ENCODE measurements around the gene ZDHHC21. TPM values are rescaled to one million over a fixed set of nuclear protein-coding genes. Genes with fewer than 3 reads are reported as not detected.
A peak's percentile ranks its signal among the peaks of the same experiment; 100 is the strongest.

ZDHHC21 gene
- total RNA-seq (5.9 and 8.5 TPM in 2 replicates), polyA plus RNA-seq (3.9 and 6.5 TPM in 2 replicates)

GRCh38 chr9:14693251-14693861 lies at the start of gene ZDHHC21:
TSS of gene ZDHHC21 (minus strand) at chr9:14693432. CDS start at chr9:14674340, 19,092 bp downstream.
- H3K4me1 ChIP-seq (ENCODE audit: low read depth): no peaks in the 10 kb centered on the region
- H3K27me3 ChIP-seq: no peaks in the 10 kb centered on the region
- peak; percentile 72 to 74 for DNase-seq (ENCODE audit: low read depth in 1 of 2, low spot score in 1 of 2)
- peak within 1 kb of the TSS; percentile 89 for H3K4me3 ChIP-seq
- H3K9me3 ChIP-seq (ENCODE audit: low read depth): no peaks in the 10 kb centered on the region
- peak within 1 kb of the TSS; percentile 46 for H3K27ac ChIP-seq
- no peak for TF ChIP-seq CTCF (IDR thresholded peaks at IDR 0.05; ENCODE audit: low read depth, low read length)
- H3K36me3 ChIP-seq: peaks cover 14% of the 10 kb centered on the region

- no peaks in the 10 kb centered on the region for H3K4me1 ChIP-seq (ENCODE audit: low read depth)
- no peaks in the 10 kb centered on the region for H3K27me3 ChIP-seq
- DNase-seq (ENCODE audit: low read depth in 1 of 2, low spot score in 1 of 2): no peak
- H3K9me3 ChIP-seq (ENCODE audit: low read depth): no peaks in the 10 kb centered on the region
- H3K27ac ChIP-seq: no peak overlapping the region
- H3K4me3 ChIP-seq: no peak overlapping the region
- H3K36me3 ChIP-seq: peaks cover 8% of the 10 kb centered on the region
- no peak for TF ChIP-seq CTCF (IDR thresholded peaks at IDR 0.05; ENCODE audit: low read depth, low read length)
Measured at GRCh38 chr9:14741369-14741768, 48.1 kb upstream of the ZDHHC21 start.

GRCh38 chr9:14733133-14733532 lies 39.9 kb upstream of the ZDHHC21 start:
- H3K4me1 ChIP-seq (ENCODE audit: low read depth): no peaks in the 10 kb centered on the region
- H3K27ac ChIP-seq: no peak overlapping the region
- no peaks in the 10 kb centered on the region for H3K9me3 ChIP-seq (ENCODE audit: low read depth)
- no peak for DNase-seq (ENCODE audit: low read depth in 1 of 2, low spot score in 1 of 2)
- TF ChIP-seq CTCF (IDR thresholded peaks at IDR 0.05; ENCODE audit: low read depth, low read length): no peak
- peaks cover 10% of the 10 kb centered on the region for H3K36me3 ChIP-seq
- no peaks in the 10 kb centered on the region for H3K27me3 ChIP-seq
- H3K4me3 ChIP-seq: no peak overlapping the region

- H3K27me3 ChIP-seq: no peaks in the 10 kb centered on the region
- no peak overlapping the region for H3K4me3 ChIP-seq
- H3K27ac ChIP-seq: no peak overlapping the region
Measured at GRCh38 chr9:14731294-14731981, 38.2 kb upstream of the ZDHHC21 start.

GRCh38 chr9:14730461-14730898 lies 37.2 kb upstream of the ZDHHC21 start:
- no peak for DNase-seq (ENCODE audit: low read depth in 1 of 2, low spot score in 1 of 2)
- Histone ChIP-seq H3K4me1 (ENCODE audit: low read depth) (no peaks in the 10 kb centered on the region), H3K4me3 (no peak overlapping the region), H3K36me3 (no peaks in the 10 kb centered on the region), H3K27me3 (no peaks in the 10 kb centered on the region), H3K9me3 (ENCODE audit: low read depth) (no peaks in the 10 kb centered on the region), H3K27ac (no peak overlapping the region)
- no peak for TF ChIP-seq CTCF (IDR thresholded peaks at IDR 0.05; ENCODE audit: low read depth, low read length)

More at GRCh38 chr9:14731294-14731981, 38.2 kb upstream of the ZDHHC21 start:
- no peak for TF ChIP-seq CTCF (IDR thresholded peaks at IDR 0.05; ENCODE audit: low read depth, low read length)
- Histone ChIP-seq H3K4me1 (ENCODE audit: low read depth) (no peaks in the 10 kb centered on the region), H3K36me3 (peaks cover 4% of the 10 kb centered on the region), H3K9me3 (ENCODE audit: low read depth) (no peaks in the 10 kb centered on the region)
- no peak for DNase-seq (ENCODE audit: low read depth in 1 of 2, low spot score in 1 of 2)
